HEK293 (cell line): Measurements from ENCODE around the gene PSMD12.

Experiments used
- REPIN1 ChIP-seq: fragments of 450-650 bp; formaldehyde crosslinking; IDR thresholded peaks from 2 replicates; pipeline ENCODE4 v1.5.1; 2017; ENCODE audit warnings: missing biosample characterization, missing genetic modification characterization, low read depth
- ZNF629 ChIP-seq: fragments of 450-650 bp; formaldehyde crosslinking; IDR thresholded peaks from 2 replicates; pipeline ENCODE4 v1.5.1; 2017; ENCODE audit warnings: missing biosample characterization, missing genetic modification characterization
- ZNF654 ChIP-seq: fragments of 450-650 bp; formaldehyde crosslinking; IDR thresholded peaks from 2 replicates; pipeline ENCODE4 v1.5.1; 2016; ENCODE audit warnings: low read depth, missing biosample characterization, missing genetic modification characterization
- TF ChIP-seq, protein P1 (sequence below): fragments of 450-650 bp; formaldehyde crosslinking; IDR thresholded peaks from 2 replicates; pipeline ENCODE4 v1.5.1; 2016; ENCODE audit warnings: missing biosample characterization, missing genetic modification characterization

DNA sequence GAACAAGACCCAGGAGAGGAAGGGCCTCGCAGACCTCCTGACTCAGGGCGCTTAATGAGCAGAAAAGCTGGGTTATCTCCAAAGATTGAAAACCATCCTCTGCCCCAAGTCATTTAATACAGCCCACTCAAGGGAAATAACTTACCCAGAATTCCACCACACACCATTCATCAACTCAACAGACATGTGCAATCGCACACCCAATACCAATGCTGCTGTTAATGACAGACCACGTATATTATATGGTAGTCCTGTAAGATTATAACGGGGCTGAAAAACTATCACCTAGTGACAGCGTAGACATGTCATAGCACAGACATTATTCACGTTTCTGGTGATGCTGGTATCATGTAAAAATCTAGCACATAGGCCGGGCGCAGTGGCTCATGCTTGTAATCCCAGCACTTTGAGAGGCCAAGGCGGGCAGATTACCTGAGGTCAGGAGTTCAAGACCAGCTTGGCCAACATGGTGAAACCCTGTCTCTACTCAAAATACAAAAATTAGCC is 68.9 kb downstream of the PSMD12 start:
- no peak for TF ChIP-seq ZNF654
- TF ChIP-seq, protein P1, sequence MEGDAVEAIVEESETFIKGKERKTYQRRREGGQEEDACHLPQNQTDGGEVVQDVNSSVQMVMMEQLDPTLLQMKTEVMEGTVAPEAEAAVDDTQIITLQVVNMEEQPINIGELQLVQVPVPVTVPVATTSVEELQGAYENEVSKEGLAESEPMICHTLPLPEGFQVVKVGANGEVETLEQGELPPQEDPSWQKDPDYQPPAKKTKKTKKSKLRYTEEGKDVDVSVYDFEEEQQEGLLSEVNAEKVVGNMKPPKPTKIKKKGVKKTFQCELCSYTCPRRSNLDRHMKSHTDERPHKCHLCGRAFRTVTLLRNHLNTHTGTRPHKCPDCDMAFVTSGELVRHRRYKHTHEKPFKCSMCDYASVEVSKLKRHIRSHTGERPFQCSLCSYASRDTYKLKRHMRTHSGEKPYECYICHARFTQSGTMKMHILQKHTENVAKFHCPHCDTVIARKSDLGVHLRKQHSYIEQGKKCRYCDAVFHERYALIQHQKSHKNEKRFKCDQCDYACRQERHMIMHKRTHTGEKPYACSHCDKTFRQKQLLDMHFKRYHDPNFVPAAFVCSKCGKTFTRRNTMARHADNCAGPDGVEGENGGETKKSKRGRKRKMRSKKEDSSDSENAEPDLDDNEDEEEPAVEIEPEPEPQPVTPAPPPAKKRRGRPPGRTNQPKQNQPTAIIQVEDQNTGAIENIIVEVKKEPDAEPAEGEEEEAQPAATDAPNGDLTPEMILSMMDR (tag by site-specific recombination), result no peak
- TF ChIP-seq REPIN1 (tag by site-specific recombination), result no peak
- TF ChIP-seq ZNF629 (tag by site-specific recombination), result no peak
